Activated effector memory CD4-positive, alpha-beta T cell treated with Interleukin-2 at 50 U/mL for 16 hours (primary cell): ENCODE results near the gene IFITM10.
"Not testable (repeated sequence)": the region's sequence is repeated elsewhere in the genome, so short reads cannot be mapped to it uniquely, and the experiment has no call there.

Experiments used
- DNase-seq: peaks from one replicate; pipeline ENCODE4 v3.0.0-alpha.2; 2020

The IFITM10 gene

DNA sequence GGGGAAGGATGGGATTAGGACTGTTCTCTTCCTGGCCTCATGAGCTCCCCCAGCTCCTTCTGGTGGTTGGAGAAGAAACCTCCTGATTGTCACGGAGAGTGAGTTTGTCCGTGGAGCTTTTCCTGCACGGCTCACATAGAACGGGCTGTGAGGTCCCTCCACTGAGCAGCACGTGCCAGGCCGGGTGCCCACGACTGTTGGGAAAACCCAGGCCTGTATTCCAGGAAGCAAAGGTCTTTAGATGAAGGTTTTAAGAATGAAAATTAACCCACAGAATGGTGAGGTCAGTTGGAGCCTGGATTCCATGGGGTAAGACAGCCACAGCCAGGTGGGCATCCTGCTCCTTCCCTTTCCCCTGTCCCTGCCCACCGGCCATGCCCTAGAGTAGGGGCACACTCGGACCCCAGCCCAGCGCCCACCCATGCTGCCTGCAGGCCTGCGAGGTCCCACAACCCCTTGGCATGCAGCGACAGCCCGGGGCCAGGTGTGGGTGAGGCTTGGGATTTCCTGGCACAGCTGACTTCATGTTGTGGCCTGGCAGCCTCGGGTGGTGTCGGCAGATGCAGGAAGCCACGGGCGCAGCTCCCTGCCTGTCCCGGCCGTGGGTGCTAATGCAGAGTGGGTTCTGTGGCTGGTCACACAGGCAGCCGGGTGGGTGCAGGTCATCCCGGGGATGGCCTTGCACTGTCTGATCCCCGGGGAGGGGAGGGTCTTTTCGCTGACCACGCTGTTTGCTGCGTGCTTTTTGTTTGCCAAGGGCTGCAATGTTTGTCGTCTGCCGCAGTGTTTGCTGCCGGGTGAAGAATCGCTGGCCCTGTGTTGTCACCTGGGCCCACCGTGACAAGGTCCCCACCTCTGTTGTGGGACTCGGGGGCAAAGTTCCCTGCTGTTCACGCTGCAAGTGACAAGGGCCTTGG is 60.9 kb downstream of the IFITM10 start:
- DNase-seq = not testable (repeated sequence)

- not testable (repeated sequence) for DNase-seq
Observed at GRCh38 chr11:1688336-1688947, 62.0 kb downstream of the IFITM10 start.

- DNase-seq = not testable (repeated sequence)
Observed at GRCh38 chr11:1686220-1686619, 64.2 kb downstream of the IFITM10 start.

DNA sequence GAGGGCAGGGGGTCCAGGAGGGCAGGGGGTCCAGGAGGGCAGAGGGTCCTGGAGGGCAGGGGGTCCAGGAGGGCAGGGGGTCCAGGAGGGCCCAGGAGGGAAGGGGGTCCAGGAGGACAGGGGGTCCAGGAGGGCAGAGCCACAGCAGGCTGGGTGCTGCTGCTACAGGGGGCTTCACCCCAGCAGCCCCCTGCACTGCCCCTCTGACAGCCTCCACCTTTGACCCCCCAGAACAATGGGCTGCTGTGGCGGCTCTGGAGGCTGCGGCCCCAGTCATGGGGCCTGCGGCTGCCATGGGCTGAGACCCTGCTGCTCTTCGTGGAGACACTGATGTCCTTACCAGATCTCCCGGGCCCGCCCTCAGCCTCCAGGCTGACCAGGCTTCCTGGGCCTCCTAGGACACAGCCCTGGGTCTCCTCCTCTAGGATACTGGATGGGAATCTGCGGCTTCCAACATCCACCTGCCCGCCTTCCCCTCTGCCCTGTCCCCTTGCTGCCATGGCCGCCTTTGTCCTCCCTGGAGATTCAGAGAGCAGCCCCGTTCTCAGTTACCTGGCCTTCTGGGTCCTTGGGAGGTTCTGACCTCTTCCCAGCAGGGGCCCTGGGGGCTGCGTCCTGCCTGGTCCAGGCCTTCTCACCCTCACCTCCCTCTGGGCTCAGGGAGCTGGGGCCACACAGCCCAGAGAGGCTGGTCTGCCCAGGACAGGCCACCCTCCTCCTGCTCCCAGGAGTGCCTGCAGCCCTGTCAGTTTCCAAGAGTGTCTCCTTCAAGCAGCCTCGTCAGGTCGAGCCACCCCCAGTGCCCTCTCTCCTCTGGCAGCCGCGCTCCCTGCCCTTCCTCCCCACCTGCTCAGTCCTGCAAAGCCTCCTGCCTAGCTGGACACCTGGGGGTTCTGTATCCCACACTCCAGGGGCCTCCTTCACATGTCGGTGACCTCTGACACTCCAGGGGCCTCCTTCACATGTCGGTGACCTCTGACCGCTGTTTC is 65.2 kb downstream of the IFITM10 start:
- DNase-seq = not testable (repeated sequence)

- DNase-seq = not testable (repeated sequence)
Observed at GRCh38 chr11:1683904-1684572, 66.4 kb downstream of the IFITM10 start.

GRCh38 chr11:1683216-1683615 is 67.2 kb downstream of the IFITM10 start:
- not testable (repeated sequence) for DNase-seq
